ENCODE results near the gene TRIM58. TPM values are rescaled to one million over a fixed set of nuclear protein-coding genes. Genes with fewer than 3 reads are reported as not detected.

Gene TRIM58
- total RNA-seq, 1 experiment from 2014 or later, result not detected

DNA sequence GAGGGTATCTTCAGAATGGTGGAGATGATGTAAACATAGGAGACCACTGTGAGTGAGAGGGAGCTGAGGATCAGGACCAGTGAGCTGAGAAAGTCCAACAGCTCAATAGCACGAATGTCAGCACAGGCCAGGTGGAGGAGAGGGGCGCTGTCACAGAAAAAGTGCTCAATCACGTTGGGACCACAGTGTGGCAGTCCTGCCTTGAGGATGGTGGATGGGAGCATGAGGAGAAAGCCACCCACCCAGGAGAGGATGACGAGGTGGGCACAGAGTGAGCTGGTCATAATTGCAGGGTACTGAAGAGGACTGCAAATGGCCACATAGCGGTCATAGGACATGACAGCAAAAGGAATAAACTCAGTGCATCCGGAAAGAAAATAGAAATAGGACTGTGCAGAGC, 23.4 kb upstream of the TRIM58 start:
- no peaks in the 10 kb centered on the region for H3K9me3 ChIP-seq (ENCODE audit: low read depth, low read length, poor library complexity, severe bottlenecking)
- POLR2A ChIA-PET (ENCODE audit: low non-redundant PET), result no interaction called here
- no peak for DNase-seq (ENCODE audit: low spot score)
- H3K4me3 ChIP-seq (ENCODE audit: low read depth, low read length, poor library complexity, severe bottlenecking), result no peak overlapping the region
- no peak overlapping the region for H3K27ac ChIP-seq (ENCODE audit: low read depth, low read length, poor library complexity, severe bottlenecking)
- CTCF ChIA-PET, result no interaction called here
- H3K36me3 ChIP-seq (ENCODE audit: insufficient read depth, low read length, poor library complexity, severe bottlenecking), result no peaks in the 10 kb centered on the region
- no peaks in the 10 kb centered on the region for H3K27me3 ChIP-seq (replicated peaks; ENCODE audit: insufficient read depth, low read depth, low read length, poor library complexity)
- BruUV-seq (replicated peaks), result no TSS peak
- no peaks in the 10 kb centered on the region for H3K4me1 ChIP-seq (ENCODE audit: insufficient read depth, low read length, poor library complexity, severe bottlenecking)
- intact Hi-C loops (cut with micrococcal nuclease; ENCODE audit: unreplicated experiment), result no loop called here
- TF ChIP-seq, protein P1, sequence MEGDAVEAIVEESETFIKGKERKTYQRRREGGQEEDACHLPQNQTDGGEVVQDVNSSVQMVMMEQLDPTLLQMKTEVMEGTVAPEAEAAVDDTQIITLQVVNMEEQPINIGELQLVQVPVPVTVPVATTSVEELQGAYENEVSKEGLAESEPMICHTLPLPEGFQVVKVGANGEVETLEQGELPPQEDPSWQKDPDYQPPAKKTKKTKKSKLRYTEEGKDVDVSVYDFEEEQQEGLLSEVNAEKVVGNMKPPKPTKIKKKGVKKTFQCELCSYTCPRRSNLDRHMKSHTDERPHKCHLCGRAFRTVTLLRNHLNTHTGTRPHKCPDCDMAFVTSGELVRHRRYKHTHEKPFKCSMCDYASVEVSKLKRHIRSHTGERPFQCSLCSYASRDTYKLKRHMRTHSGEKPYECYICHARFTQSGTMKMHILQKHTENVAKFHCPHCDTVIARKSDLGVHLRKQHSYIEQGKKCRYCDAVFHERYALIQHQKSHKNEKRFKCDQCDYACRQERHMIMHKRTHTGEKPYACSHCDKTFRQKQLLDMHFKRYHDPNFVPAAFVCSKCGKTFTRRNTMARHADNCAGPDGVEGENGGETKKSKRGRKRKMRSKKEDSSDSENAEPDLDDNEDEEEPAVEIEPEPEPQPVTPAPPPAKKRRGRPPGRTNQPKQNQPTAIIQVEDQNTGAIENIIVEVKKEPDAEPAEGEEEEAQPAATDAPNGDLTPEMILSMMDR (conservative IDR thresholded peaks at IDR 0.05; ENCODE audit: low read depth, low read length), result no peak
- no peak for TF ChIP-seq EZH2 (IDR thresholded peaks at IDR 0.05; ENCODE audit: borderline replicate concordance, low read depth, low read length, poor library complexity, severe bottlenecking)

DNA sequence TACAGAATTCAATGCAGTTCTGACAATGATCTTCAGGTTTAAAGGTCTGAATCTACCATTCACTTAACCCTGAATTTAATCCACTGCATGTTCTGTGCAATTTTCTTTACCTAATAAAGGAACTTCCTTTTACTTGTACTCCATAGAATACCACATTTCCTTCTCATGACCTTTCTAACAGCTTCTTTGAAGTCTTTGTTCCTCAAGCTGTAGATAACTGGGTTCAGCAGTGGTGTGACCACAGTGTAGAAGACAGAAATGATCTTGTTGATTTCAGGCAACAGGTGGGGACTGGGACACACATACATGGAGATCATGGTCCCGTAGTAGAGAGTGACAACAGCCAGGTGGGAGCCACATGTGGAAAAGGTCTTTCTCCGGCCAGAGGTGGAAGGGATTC, 16.2 kb upstream of the TRIM58 start:
- Histone ChIP-seq H3K36me3 (ENCODE audit: insufficient read depth, low read length, poor library complexity, severe bottlenecking) (no peaks in the 10 kb centered on the region), H3K27ac (ENCODE audit: low read depth, low read length, poor library complexity, severe bottlenecking) (no peak overlapping the region), H3K4me1 (ENCODE audit: insufficient read depth, low read length, poor library complexity, severe bottlenecking) (no peaks in the 10 kb centered on the region), H3K27me3 (replicated peaks; ENCODE audit: insufficient read depth, low read depth, low read length, poor library complexity) (no peaks in the 10 kb centered on the region), H3K4me3 (ENCODE audit: low read depth, low read length, poor library complexity, severe bottlenecking) (no peak overlapping the region), H3K9me3 (ENCODE audit: low read depth, low read length, poor library complexity, severe bottlenecking) (no peaks in the 10 kb centered on the region)
- ChIA-PET CTCF (no interaction called here), POLR2A (ENCODE audit: low non-redundant PET) (no interaction called here)
- BruUV-seq (replicated peaks), result no TSS peak
- no peak for DNase-seq (ENCODE audit: low spot score)
- TF ChIP-seq EZH2 (IDR thresholded peaks at IDR 0.05; ENCODE audit: borderline replicate concordance, low read depth, low read length, poor library complexity, severe bottlenecking), result no peak
- TF ChIP-seq, protein P1 (conservative IDR thresholded peaks at IDR 0.05; ENCODE audit: low read depth, low read length), result no peak
- intact Hi-C loops (cut with micrococcal nuclease; ENCODE audit: unreplicated experiment), result no loop called here

DNA sequence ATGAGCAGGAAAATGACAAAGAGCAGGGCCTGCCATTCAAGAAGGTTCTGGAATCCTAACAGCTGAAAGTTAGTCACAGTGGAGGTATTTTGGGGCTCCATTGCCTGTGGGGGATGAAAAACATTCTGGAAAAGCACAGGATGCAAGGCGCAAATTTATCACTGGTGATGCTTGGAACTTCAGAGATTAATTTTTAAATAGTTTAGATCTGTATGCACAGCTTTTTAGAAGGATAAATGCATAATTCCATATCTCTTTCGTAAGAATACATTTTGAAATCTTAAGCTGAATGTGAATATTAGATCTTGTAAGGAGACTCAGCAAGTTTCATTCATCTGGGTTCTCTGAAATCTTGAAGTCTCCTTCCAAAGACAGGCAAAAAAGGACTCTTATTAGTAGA, 15.2 kb upstream of the TRIM58 start, which contains the start of gene OR11L1:
Gene OR11L1, minus strand, starts transcription at position 101 of the 400 bp plus-strand sequence. Its CDS starts 0 bp downstream, at position 101.
- POLR2A ChIA-PET (ENCODE audit: low non-redundant PET), result no interaction called here
- H3K27ac ChIP-seq (ENCODE audit: low read depth, low read length, poor library complexity, severe bottlenecking), result no peak within 1 kb of the TSS
- intact Hi-C loops (cut with micrococcal nuclease; ENCODE audit: unreplicated experiment), result no loop called here
- no peaks in the 10 kb centered on the region for H3K9me3 ChIP-seq (ENCODE audit: low read depth, low read length, poor library complexity, severe bottlenecking)
- no peaks in the 10 kb centered on the region for H3K4me1 ChIP-seq (ENCODE audit: insufficient read depth, low read length, poor library complexity, severe bottlenecking)
- no peaks in the 10 kb centered on the region for H3K27me3 ChIP-seq (replicated peaks; ENCODE audit: insufficient read depth, low read depth, low read length, poor library complexity)
- TF ChIP-seq, protein P1 (conservative IDR thresholded peaks at IDR 0.05; ENCODE audit: low read depth, low read length), result no peak
- no peak for TF ChIP-seq EZH2 (IDR thresholded peaks at IDR 0.05; ENCODE audit: borderline replicate concordance, low read depth, low read length, poor library complexity, severe bottlenecking)
- H3K36me3 ChIP-seq (ENCODE audit: insufficient read depth, low read length, poor library complexity, severe bottlenecking), result no peaks in the 10 kb centered on the region
- CTCF ChIA-PET, result no interaction called here
- DNase-seq (ENCODE audit: low spot score), result no peak
- no peak within 1 kb of the TSS for H3K4me3 ChIP-seq (ENCODE audit: low read depth, low read length, poor library complexity, severe bottlenecking)
- BruUV-seq (replicated peaks), result no TSS peak
